ENCODE results near the gene EYA2.

GRCh38 chr20:47167846-47168245, 273.2 kb downstream of the EYA2 start:
- TF ChIP-seq CTCF (optimal IDR thresholded peaks at IDR 0.05 in 1 of 3, IDR thresholded peaks at IDR 0.05 in 1 of 3, conservative IDR thresholded peaks at IDR 0.05 in 1 of 3; ENCODE audit: extremely low read depth in 1 of 3, insufficient read depth in 2 of 3, low read length in 3 of 3) (no peak), EZH2 (IDR thresholded peaks at IDR 0.05; ENCODE audit: low read length) (no peak)
